ENCODE measurements around the gene DMRTC2.

DNA sequence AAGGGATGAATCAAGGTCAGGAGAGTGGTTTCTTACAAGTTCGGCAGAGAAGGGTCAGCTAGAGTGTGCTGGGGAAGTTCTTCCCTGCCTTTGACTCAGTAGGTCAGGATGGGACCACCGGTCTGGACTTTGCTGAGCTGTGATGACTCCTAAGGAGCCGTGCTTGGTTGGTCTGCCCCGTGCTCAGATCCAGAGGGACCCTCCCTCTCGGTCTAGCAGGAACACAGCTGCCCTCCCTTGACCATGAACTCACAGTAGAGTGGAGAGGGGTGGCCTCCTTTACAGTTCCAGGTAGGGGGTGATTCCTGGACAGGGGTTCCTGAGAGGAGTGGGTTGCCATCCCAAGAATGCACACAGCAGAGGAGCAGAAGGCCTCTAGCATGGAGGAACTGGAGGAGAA lies 19.5 kb downstream of the DMRTC2 start:
- TF ChIP-seq, protein P1, sequence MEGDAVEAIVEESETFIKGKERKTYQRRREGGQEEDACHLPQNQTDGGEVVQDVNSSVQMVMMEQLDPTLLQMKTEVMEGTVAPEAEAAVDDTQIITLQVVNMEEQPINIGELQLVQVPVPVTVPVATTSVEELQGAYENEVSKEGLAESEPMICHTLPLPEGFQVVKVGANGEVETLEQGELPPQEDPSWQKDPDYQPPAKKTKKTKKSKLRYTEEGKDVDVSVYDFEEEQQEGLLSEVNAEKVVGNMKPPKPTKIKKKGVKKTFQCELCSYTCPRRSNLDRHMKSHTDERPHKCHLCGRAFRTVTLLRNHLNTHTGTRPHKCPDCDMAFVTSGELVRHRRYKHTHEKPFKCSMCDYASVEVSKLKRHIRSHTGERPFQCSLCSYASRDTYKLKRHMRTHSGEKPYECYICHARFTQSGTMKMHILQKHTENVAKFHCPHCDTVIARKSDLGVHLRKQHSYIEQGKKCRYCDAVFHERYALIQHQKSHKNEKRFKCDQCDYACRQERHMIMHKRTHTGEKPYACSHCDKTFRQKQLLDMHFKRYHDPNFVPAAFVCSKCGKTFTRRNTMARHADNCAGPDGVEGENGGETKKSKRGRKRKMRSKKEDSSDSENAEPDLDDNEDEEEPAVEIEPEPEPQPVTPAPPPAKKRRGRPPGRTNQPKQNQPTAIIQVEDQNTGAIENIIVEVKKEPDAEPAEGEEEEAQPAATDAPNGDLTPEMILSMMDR (IDR thresholded peaks at IDR 0.05; ENCODE audit: insufficient read depth, low read depth, low read length) = no peak
- TF ChIP-seq EZH2 (IDR thresholded peaks at IDR 0.05; ENCODE audit: insufficient read depth, low read length) = no peak
